GM23338 (cell line): ENCODE results near the gene BAHCC1. TPM values are rescaled to one million over a fixed set of nuclear protein-coding genes. Genes with fewer than 3 reads are reported as not detected.

Experiments used
- ATAC-seq: fragments of 200-7000 bp; cut with Tn5 transposase; 3 replicates; pipeline ENCODE4 v1.9.1; 2020
- DNase-seq: peaks from one replicate; pipeline ENCODE4 v3.0.0-alpha.2; 2015; ENCODE audit warnings: low spot score
- H2AFZ ChIP-seq: fragments of 200-600 bp; sonication (generic); 2 replicates; pipeline ENCODE4 v1.8.0; 2016; ENCODE audit warnings: antibody characterized with exemption, mild to moderate bottlenecking, moderate library complexity
- H3F3A ChIP-seq: fragments of 200-600 bp; sonication (generic); replicated peaks from 2 replicates; pipeline ENCODE4 v1.8.0; 2017; ENCODE audit warnings: antibody characterized with exemption, mixed run types, low read depth
- H3K27ac ChIP-seq: fragments of 200-600 bp; sonication (generic); 2 replicates; pipeline ENCODE4 v1.6.1; 2016; ENCODE audit warnings: low read depth
- H3K27me3 ChIP-seq: fragments of 200-600 bp; sonication (generic); 2 replicates; pipeline ENCODE4 v1.8.0; 2016; ENCODE audit warnings: mild to moderate bottlenecking, mixed run types, moderate library complexity; ENCODE audit not compliant: insufficient read depth
- H3K36me3 ChIP-seq: fragments of 200-600 bp; sonication (generic); 2 replicates; pipeline ENCODE4 v1.8.0; 2016; ENCODE audit warnings: mild to moderate bottlenecking; ENCODE audit not compliant: insufficient read depth
- H3K4me1 ChIP-seq: fragments of 200-600 bp; sonication (generic); 2 replicates; pipeline ENCODE4 v1.8.0; 2016; ENCODE audit warnings: mild to moderate bottlenecking, moderate library complexity; ENCODE audit not compliant: insufficient read depth
- H3K4me2 ChIP-seq: fragments of 200-600 bp; sonication (generic); 2 replicates; pipeline ENCODE4 v1.7.1; 2017; ENCODE audit warnings: mixed run types
- H3K4me3 ChIP-seq: fragments of 200-600 bp; sonication (generic); 2 replicates; pipeline ENCODE4 v1.6.1; 2016; ENCODE audit warnings: mixed run types
- H3K79me2 ChIP-seq: fragments of 200-600 bp; sonication (generic); replicated peaks from 2 replicates; pipeline ENCODE4 v1.8.0; 2017; ENCODE audit warnings: mild to moderate bottlenecking; ENCODE audit not compliant: insufficient read depth
- H3K9me2 ChIP-seq: fragments of 200-600 bp; sonication (generic); 2 replicates; pipeline ENCODE4 v1.8.0; 2017; ENCODE audit not compliant: insufficient read depth
- H4K20me1 ChIP-seq: fragments of 200-600 bp; sonication (generic); replicated peaks from 2 replicates; pipeline ENCODE4 v1.8.0; 2017; ENCODE audit warnings: mild to moderate bottlenecking; ENCODE audit not compliant: insufficient read depth
- H3K27ac Mint-ChIP-seq: 2 replicates; pipeline ENCODE4 v1.8.0; 2020; ENCODE audit warnings: inconsistent platforms, mild to moderate bottlenecking, moderate library complexity, mixed read lengths
- H3K27me3 Mint-ChIP-seq: 3 replicates; pipeline ENCODE4 v1.8.0; 2022; ENCODE audit warnings: low read depth, mild to moderate bottlenecking, moderate library complexity, mixed read lengths, inconsistent platforms; ENCODE audit not compliant: insufficient read depth, poor library complexity
- H3K36me3 Mint-ChIP-seq: 3 replicates; pipeline ENCODE4 v1.8.0; 2021; ENCODE audit warnings: low read depth, mild to moderate bottlenecking, inconsistent platforms, moderate library complexity, mixed read lengths
- H3K4me1 Mint-ChIP-seq: 3 replicates; pipeline ENCODE4 v1.8.0; 2020; ENCODE audit warnings: mild to moderate bottlenecking, inconsistent platforms, mixed read lengths
- H3K4me3 Mint-ChIP-seq: 3 replicates; pipeline ENCODE4 v1.8.0; 2021; ENCODE audit warnings: moderate library complexity, mild to moderate bottlenecking, inconsistent platforms, mixed read lengths
- H3K9me3 Mint-ChIP-seq: 3 replicates; pipeline ENCODE4 v1.8.0; 2020; ENCODE audit warnings: moderate library complexity, mild to moderate bottlenecking, inconsistent platforms, mixed read lengths
- CTCF ChIP-seq, 2 experiments: fragments of 200-600 bp in 1 of 2; sonication (generic) in 1 of 2; conservative IDR thresholded peaks; 2 replicates each; pipeline versions ENCODE4 v1.5.1 to v1.6.1; 2016 to 2017; ENCODE audit warnings: antibody characterized with exemption in 2 of 2, low read depth in 2 of 2, mild to moderate bottlenecking in 2 of 2, moderate library complexity in 1 of 2
- ETS1 ChIP-seq: IDR thresholded peaks from 2 replicates; pipeline ENCODE4 v1.6.1; 2016; ENCODE audit warnings: antibody characterized with exemption
- EZH2phosphoT487 ChIP-seq: fragments of 200-600 bp; sonication (generic); IDR thresholded peaks from one replicate; pipeline ENCODE4 v1.8.1; 2018; ENCODE audit warnings: antibody characterized with exemption; ENCODE audit not compliant: unreplicated experiment
- JUNB ChIP-seq: IDR thresholded peaks from one replicate; pipeline ENCODE4 v1.6.1; 2016; ENCODE audit warnings: antibody characterized with exemption; ENCODE audit not compliant: unreplicated experiment
- NANOG ChIP-seq: IDR thresholded peaks from 2 replicates; pipeline ENCODE4 v1.6.1; 2016; ENCODE audit warnings: antibody characterized with exemption, borderline replicate concordance
- POLR2AphosphoS5 ChIP-seq: IDR thresholded peaks from 2 replicates; pipeline ENCODE4 v1.6.1; 2016; ENCODE audit warnings: antibody characterized with exemption, low read depth
- STAT1 ChIP-seq: IDR thresholded peaks from one replicate; pipeline ENCODE4 v1.6.1; 2016; ENCODE audit warnings: antibody characterized with exemption; ENCODE audit not compliant: unreplicated experiment
- ZNF114 ChIP-seq: fragments of 250-450 bp; sonication (Bioruptor Pico); IDR thresholded peaks from 2 replicates; pipeline ENCODE4 v1.5.0; 2020; ENCODE audit warnings: mild to moderate bottlenecking, moderate library complexity
- ZNF462 ChIP-seq: fragments of 250-450 bp; sonication (Bioruptor Pico); IDR thresholded peaks from 2 replicates; pipeline ENCODE4 v1.5.0; 2020; ENCODE audit warnings: mild to moderate bottlenecking, moderate library complexity
- polyA plus RNA-seq: library from polyadenylated mRNA; unstranded; fragments of >200 nt; fragmentation: Nextera tagmentation; extraction: Ambion mirVana; gene quantifications from 2 replicates; pipeline ENCODE4 v1.2.1, GENCODE V29; 2016
- total RNA-seq: library from RNA; depleted of rRNA; stranded (reverse); fragments of >200 nt; shearing (Covaris generic); gene quantifications from 2 replicates; pipeline ENCODE4 v1.2.3, GENCODE V29; 2014

The BAHCC1 gene
- total and polyA plus RNA-seq, 2 experiments from 2014 or later = 0.24 to 1.1 TPM

- Histone ChIP-seq H3K4me2 (no peak overlapping the region; the same call in 1 of the 2 replicates), H3K9me2 (no peaks in the 10 kb centered on the region)
Observed at GRCh38 chr17:81499601-81499970, 104.3 kb downstream of the BAHCC1 start.

GRCh38 chr17:81500047-81500446, 104.8 kb downstream of the BAHCC1 start:
- Histone ChIP-seq H4K20me1 (no peaks in the 10 kb centered on the region), H3K4me3 (no peak overlapping the region), H2AFZ (0 out of 2 replicates have a peak overlapping the region, but pooled peaks have one; percentile 69), H3K36me3 (no peaks in the 10 kb centered on the region), H3K4me1 (peaks cover 6% of the 10 kb centered on the region; the same call in 1 of the 2 replicates), H3K27me3 (no peaks in the 10 kb centered on the region), H3K27ac (no peak overlapping the region), H3K79me2 (no peaks in the 10 kb centered on the region), H3K4me2 (no peak overlapping the region; the same call in 1 of the 2 replicates), H3F3A (0 out of 2 replicates have a peak, but pooled peaks cover 6% of the 10 kb centered on the region), H3K9me2 (no peaks in the 10 kb centered on the region)
- H3K27ac Mint-ChIP-seq = no peak overlapping the region
- DNase-seq (peak; percentile 66), ATAC-seq (peak; percentile 38)
- peaks cover 5% of the 10 kb centered on the region for H3K27me3 Mint-ChIP-seq
- no peaks in the 10 kb centered on the region for H3K36me3 Mint-ChIP-seq
- H3K4me1 Mint-ChIP-seq = 0 out of 3 replicates have a peak, but pooled peaks cover 3% of the 10 kb centered on the region
- no peak overlapping the region for H3K4me3 Mint-ChIP-seq
- H3K9me3 Mint-ChIP-seq = no peaks in the 10 kb centered on the region
- no peak for TF ChIP-seq ZNF114
- TF ChIP-seq ETS1 = no peak
- TF ChIP-seq STAT1 = no peak
- TF ChIP-seq POLR2AphosphoS5 = no peak
- no peak for TF ChIP-seq EZH2phosphoT487
- TF ChIP-seq NANOG = no peak
- no peak for TF ChIP-seq ZNF462 (CRISPR knock-in tag)
- no peak for TF ChIP-seq JUNB

More at GRCh38 chr17:81499601-81499970, 104.3 kb downstream of the BAHCC1 start:
- Histone ChIP-seq H3K27ac (no peak overlapping the region), H2AFZ (peak overlapping the region; percentile 23; the same call in 1 of the 2 replicates), H4K20me1 (no peaks in the 10 kb centered on the region), H3K27me3 (no peaks in the 10 kb centered on the region), H3F3A (0 out of 2 replicates have a peak, but pooled peaks cover 6% of the 10 kb centered on the region), H3K36me3 (no peaks in the 10 kb centered on the region), H3K79me2 (no peaks in the 10 kb centered on the region), H3K4me1 (peaks cover 6% of the 10 kb centered on the region; the same call in 1 of the 2 replicates), H3K4me3 (no peak overlapping the region)
- no peak for ATAC-seq
- no peak for DNase-seq
- Mint-ChIP-seq H3K27me3 (peaks cover 5% of the 10 kb centered on the region), H3K36me3 (no peaks in the 10 kb centered on the region), H3K9me3 (no peaks in the 10 kb centered on the region), H3K4me1 (0 out of 3 replicates have a peak, but pooled peaks cover 3% of the 10 kb centered on the region), H3K4me3 (no peak overlapping the region), H3K27ac (no peak overlapping the region)
- TF ChIP-seq POLR2AphosphoS5 (no peak), STAT1 (no peak), JUNB (no peak), CTCF (conservative IDR thresholded peaks at IDR 0.05; ENCODE audit: low read depth in 2 of 2) (no peak), ZNF114 (no peak)
